ENCODE results near the gene LTA4H. TPM values are rescaled to one million over a fixed set of nuclear protein-coding genes. Genes with fewer than 3 reads are reported as not detected.

The LTA4H gene
- total RNA-seq, 1 donor from 2014 or later = 117 TPM

DNA sequence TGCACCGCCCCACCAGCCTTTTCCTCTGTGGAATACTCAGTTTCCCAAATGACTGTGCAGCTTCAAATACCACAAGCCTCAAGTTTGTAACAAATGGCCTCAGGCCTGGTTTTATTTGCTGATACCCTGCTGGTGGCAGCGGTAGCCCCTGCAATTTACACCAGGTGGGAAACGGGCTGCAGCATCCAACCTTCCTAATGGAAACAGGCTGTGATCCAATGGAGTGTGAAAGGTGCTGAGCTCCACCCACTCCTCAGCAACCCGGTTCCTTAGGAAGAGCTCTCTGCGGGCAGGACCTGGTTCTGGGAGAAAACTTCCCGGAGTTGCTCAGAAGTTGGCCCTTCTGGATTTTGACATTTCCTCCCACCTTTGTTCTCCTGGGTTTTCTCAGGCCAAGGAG, 41.7 kb upstream of the LTA4H start:
- no peaks in the 10 kb centered on the region for H3K9me3 Mint-ChIP-seq

DNA sequence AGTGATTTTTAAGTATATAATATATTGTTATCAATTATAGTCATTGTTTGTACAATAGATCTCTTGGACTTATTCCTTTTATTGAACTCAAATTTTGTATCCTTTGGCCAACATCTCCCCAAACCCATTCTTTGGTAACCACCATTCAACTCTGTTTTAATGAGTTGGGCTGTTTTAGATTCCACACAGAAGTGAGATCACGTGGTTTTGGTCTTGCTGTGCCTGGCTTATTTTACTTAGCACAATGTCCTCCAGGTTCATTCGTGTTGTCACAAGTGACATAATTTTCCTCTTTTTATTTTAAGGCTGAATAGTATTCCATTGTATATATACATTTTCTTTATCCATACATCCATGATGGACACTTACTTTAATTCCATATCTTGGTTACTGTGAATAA, 40.2 kb upstream of the LTA4H start:
- Mint-ChIP-seq H3K9me3 (no peaks in the 10 kb centered on the region), H3K36me3 (no peaks in the 10 kb centered on the region), H3K4me1 (ENCODE audit: unreplicated experiment) (peaks cover 11% of the 10 kb centered on the region), H3K27ac (no peak overlapping the region), H3K27me3 (peaks cover 6% of the 10 kb centered on the region), H3K4me3 (no peak overlapping the region)
- TF ChIP-seq, protein P1, sequence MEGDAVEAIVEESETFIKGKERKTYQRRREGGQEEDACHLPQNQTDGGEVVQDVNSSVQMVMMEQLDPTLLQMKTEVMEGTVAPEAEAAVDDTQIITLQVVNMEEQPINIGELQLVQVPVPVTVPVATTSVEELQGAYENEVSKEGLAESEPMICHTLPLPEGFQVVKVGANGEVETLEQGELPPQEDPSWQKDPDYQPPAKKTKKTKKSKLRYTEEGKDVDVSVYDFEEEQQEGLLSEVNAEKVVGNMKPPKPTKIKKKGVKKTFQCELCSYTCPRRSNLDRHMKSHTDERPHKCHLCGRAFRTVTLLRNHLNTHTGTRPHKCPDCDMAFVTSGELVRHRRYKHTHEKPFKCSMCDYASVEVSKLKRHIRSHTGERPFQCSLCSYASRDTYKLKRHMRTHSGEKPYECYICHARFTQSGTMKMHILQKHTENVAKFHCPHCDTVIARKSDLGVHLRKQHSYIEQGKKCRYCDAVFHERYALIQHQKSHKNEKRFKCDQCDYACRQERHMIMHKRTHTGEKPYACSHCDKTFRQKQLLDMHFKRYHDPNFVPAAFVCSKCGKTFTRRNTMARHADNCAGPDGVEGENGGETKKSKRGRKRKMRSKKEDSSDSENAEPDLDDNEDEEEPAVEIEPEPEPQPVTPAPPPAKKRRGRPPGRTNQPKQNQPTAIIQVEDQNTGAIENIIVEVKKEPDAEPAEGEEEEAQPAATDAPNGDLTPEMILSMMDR (conservative IDR thresholded peaks at IDR 0.05) = no peak
- no peak for DNase-seq (ENCODE audit: extremely low spot score, unreplicated experiment)

More for the DNA sequence above, 41.7 kb upstream of the LTA4H start:
- no peak for DNase-seq (ENCODE audit: extremely low spot score, unreplicated experiment)
- H3K36me3 Mint-ChIP-seq = no peaks in the 10 kb centered on the region
- no peak overlapping the region for H3K4me3 Mint-ChIP-seq
- H3K4me1 Mint-ChIP-seq (ENCODE audit: unreplicated experiment) = peaks cover 3% of the 10 kb centered on the region
- H3K27me3 Mint-ChIP-seq = peaks cover 6% of the 10 kb centered on the region
- H3K27ac Mint-ChIP-seq = no peak overlapping the region
- TF ChIP-seq, protein P1 (conservative IDR thresholded peaks at IDR 0.05) = no peak

DNA sequence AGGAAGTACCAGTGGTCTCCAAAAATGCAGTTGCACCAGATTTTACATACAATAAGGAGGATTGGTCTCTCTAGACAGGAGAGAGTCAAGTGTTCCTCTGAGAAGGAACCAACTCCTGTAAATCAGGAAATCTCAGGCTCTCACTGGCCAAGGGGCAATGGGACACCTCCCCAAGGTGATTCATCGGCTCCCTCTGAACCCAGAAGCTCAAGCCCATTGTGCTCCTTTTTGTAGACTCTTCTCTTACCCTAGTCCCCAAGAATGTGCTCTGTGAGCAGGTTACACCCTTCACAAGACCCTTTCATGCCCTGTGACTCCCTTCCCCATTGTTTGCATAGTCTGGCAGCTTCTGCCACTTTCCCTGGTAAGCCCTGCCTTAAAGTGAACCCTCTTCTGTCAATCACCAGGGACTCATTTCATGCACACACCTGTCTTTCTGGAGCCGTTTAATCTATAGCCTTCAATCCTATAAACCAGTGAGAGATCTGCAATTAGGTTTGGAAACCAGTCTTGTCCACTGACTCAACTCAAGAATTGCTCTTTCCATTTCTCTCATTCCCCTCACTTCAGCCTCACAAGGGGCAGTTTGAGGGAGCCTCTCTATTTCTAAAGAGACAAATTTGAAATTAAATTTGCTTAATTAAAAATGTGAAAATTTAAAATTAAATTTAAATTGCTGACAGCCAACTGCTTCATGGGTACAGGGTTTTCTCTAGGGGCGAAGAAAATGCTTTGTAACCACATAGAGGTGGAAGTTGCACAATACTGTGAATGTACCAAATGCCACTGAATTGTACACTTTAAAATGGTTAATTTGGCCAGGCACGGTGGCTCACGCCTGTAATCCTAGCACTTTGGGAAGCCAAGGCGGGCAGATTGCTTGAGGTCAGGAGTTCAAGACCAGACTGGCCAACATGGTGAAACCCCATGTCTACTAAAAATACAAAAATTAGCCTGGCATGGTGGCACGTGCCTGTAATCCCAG, 38.3 kb upstream of the LTA4H start:
- Mint-ChIP-seq H3K27me3 (peaks cover 4% of the 10 kb centered on the region), H3K9me3 (no peaks in the 10 kb centered on the region), H3K27ac (peak overlapping the region; percentile 88), H3K4me1 (ENCODE audit: unreplicated experiment) (peaks cover 13% of the 10 kb centered on the region), H3K36me3 (no peaks in the 10 kb centered on the region), H3K4me3 (peak overlapping the region; percentile 13)
- DNase-seq (ENCODE audit: extremely low spot score, unreplicated experiment) = no peak
- TF ChIP-seq, protein P1 (conservative IDR thresholded peaks at IDR 0.05) = no peak

DNA sequence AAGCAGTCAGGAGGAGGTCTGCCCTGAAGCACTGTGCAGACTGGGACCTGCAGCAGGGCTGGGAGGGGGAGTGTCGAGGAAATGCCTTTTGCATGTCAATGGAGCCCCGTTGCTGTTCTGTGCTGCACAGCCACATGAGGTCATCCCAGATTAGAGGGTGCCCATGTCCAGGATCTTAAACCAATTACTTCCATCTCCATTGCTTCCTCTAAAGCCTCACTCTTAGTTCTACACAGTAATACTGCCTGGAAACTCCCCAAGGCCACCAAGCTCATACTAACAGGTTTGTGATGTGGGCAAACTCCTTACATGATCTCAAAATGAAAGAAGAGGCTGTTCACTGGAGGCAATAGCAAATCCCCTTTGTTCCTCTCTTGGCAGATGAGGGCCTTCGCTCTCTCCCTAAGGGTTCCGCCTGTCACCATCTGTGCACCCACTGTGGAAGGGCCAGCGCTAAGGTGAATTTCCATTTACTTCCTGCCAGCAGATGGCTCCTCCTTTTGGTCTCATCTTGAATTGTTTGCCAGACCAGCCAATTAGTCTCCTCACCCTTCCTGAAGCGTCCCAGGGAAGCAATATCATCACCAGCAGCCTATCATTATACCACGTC, 35.4 kb upstream of the LTA4H start:
- Mint-ChIP-seq H3K4me3 (peak overlapping the region; percentile 14), H3K27ac (peak overlapping the region; percentile 75), H3K36me3 (no peaks in the 10 kb centered on the region), H3K4me1 (ENCODE audit: unreplicated experiment) (peaks cover 13% of the 10 kb centered on the region), H3K27me3 (peaks cover 4% of the 10 kb centered on the region), H3K9me3 (no peaks in the 10 kb centered on the region)
- DNase-seq (ENCODE audit: extremely low spot score, unreplicated experiment) = no peak
- TF ChIP-seq, protein P1 (conservative IDR thresholded peaks at IDR 0.05) = peak; percentile 16

DNA sequence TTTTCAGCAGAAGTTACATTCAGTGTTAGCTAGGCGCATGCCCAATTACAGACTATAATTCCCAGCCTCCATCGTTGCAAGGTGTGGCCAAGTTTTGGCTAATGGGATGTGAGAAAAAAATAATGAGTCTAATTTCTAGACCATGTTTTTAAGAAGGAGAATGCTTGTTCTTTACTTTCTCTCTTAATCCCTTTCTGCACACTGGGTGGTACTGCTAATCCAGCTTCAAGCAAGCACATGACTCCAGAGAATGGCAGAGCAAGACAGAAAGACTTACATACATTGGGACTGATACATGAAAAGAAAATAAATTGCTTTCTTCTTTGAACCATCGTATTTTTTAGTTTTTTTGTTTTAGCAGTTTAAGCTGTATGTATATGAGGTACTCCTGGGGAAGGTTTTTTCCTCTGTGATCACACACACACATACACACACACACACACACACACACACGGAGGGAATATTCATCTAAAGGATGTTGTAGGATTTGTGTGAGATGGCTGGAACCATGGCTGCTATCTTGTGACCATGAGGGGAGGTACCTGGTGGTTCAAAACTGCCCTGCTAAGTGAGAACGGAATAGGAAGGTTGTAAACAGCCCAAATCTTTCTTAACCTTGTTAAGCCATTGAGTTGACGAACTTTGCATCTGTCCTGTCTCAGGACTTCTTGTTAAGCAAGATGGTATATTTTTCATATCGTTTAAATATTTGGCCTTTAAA, 34.3 kb upstream of the LTA4H start:
- no peak overlapping the region for H3K27ac Mint-ChIP-seq
- DNase-seq (ENCODE audit: extremely low spot score, unreplicated experiment) = no peak
- no peaks in the 10 kb centered on the region for H3K9me3 Mint-ChIP-seq
- H3K27me3 Mint-ChIP-seq = peaks cover 4% of the 10 kb centered on the region
- TF ChIP-seq, protein P1 (conservative IDR thresholded peaks at IDR 0.05) = no peak
- peaks cover 13% of the 10 kb centered on the region for H3K4me1 Mint-ChIP-seq (ENCODE audit: unreplicated experiment)
- no peak overlapping the region for H3K4me3 Mint-ChIP-seq
- H3K36me3 Mint-ChIP-seq = no peaks in the 10 kb centered on the region
